ENCODE data around the gene RPS10. TPM values are rescaled to one million over a fixed set of nuclear protein-coding genes. Genes with fewer than 3 reads are reported as not detected.

RPS10 gene
- total RNA-seq, 1 donor from 2014 or later, result 956 TPM

DNA sequence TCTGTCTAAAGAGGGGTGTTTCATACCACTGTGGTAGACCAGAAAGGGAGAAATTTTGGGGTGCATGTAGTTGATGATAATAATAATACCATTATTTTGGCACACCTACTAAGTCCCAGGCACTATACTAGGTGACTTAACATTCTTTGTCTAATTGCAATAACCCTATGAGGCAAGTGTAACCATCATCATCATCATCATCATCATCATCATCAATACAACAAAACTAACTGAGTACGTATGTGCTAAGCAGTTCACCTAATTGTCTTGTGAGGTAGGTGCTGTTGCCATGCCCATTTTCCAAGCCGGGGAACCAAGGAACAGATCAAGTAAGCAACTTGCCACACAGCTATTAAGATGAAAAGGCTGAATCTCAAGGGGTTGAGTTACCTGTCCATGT, 37.4 kb upstream of the RPS10 start:
- DNase-seq, result no peak
- Histone ChIP-seq H3K9me3 (no peaks in the 10 kb centered on the region), H3K27ac (no peak overlapping the region), H3K4me1 (peaks cover 11% of the 10 kb centered on the region), H3K4me3 (no peak overlapping the region), H3K36me3 (no peaks in the 10 kb centered on the region), H3K27me3 (ENCODE audit: low read depth) (peaks cover 32% of the 10 kb centered on the region)
- TF ChIP-seq, protein P1, sequence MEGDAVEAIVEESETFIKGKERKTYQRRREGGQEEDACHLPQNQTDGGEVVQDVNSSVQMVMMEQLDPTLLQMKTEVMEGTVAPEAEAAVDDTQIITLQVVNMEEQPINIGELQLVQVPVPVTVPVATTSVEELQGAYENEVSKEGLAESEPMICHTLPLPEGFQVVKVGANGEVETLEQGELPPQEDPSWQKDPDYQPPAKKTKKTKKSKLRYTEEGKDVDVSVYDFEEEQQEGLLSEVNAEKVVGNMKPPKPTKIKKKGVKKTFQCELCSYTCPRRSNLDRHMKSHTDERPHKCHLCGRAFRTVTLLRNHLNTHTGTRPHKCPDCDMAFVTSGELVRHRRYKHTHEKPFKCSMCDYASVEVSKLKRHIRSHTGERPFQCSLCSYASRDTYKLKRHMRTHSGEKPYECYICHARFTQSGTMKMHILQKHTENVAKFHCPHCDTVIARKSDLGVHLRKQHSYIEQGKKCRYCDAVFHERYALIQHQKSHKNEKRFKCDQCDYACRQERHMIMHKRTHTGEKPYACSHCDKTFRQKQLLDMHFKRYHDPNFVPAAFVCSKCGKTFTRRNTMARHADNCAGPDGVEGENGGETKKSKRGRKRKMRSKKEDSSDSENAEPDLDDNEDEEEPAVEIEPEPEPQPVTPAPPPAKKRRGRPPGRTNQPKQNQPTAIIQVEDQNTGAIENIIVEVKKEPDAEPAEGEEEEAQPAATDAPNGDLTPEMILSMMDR (IDR thresholded peaks at IDR 0.05), result no peak
- intact Hi-C loops (cut with DNase I), result no loop called here
- no peak for ATAC-seq

- Histone ChIP-seq H3K27me3 (ENCODE audit: low read depth) (peaks cover 32% of the 10 kb centered on the region), H3K36me3 (no peaks in the 10 kb centered on the region), H3K4me1 (peaks cover 11% of the 10 kb centered on the region), H3K9me3 (no peaks in the 10 kb centered on the region), H3K4me3 (no peak overlapping the region), H3K27ac (no peak overlapping the region)
- peak; percentile 46 to 52 for ATAC-seq
- intact Hi-C loops (cut with DNase I), result no loop called here
- DNase-seq, result no peak
- TF ChIP-seq, protein P1 (IDR thresholded peaks at IDR 0.05), result no peak
Observed at GRCh38 chr6:34462551-34462971, 36.7 kb upstream of the RPS10 start.

- Histone ChIP-seq H3K36me3 (no peaks in the 10 kb centered on the region), H3K4me1 (peaks cover 11% of the 10 kb centered on the region), H3K27me3 (ENCODE audit: low read depth) (peaks cover 32% of the 10 kb centered on the region), H3K27ac (no peak overlapping the region), H3K9me3 (no peaks in the 10 kb centered on the region), H3K4me3 (no peak overlapping the region)
- ATAC-seq, result no peak
- DNase-seq, result no peak
- TF ChIP-seq, protein P1 (IDR thresholded peaks at IDR 0.05), result no peak
- intact Hi-C loops (cut with DNase I), result no loop called here
Observed at GRCh38 chr6:34462010-34462409, 36.1 kb upstream of the RPS10 start.

GRCh38 chr6:34460796-34461507, 35.1 kb upstream of the RPS10 start:
- TF ChIP-seq, protein P1 (IDR thresholded peaks at IDR 0.05), result no peak
- Histone ChIP-seq H3K4me1 (peaks cover 8% of the 10 kb centered on the region), H3K36me3 (no peaks in the 10 kb centered on the region), H3K27ac (no peak overlapping the region), H3K27me3 (ENCODE audit: low read depth) (peaks cover 24% of the 10 kb centered on the region), H3K9me3 (no peaks in the 10 kb centered on the region), H3K4me3 (no peak overlapping the region)
- no peak for DNase-seq
- intact Hi-C loops (cut with DNase I), result no loop called here
- ATAC-seq, result no peak

- no peak overlapping the region for H3K27ac ChIP-seq
- no peaks in the 10 kb centered on the region for H3K9me3 ChIP-seq
- no peak overlapping the region for H3K4me3 ChIP-seq
- peak; percentile 81 to 83 for ATAC-seq
- intact Hi-C loops (cut with DNase I), result no loop called here
- TF ChIP-seq, protein P1 (IDR thresholded peaks at IDR 0.05), result peak; percentile 68
- no peak for DNase-seq
- no peaks in the 10 kb centered on the region for H3K4me1 ChIP-seq
- H3K36me3 ChIP-seq, result no peaks in the 10 kb centered on the region
- H3K27me3 ChIP-seq (ENCODE audit: low read depth), result peaks cover 15% of the 10 kb centered on the region
Observed at GRCh38 chr6:34459899-34460593, 34.2 kb upstream of the RPS10 start.
